ENCODE results near the gene HS3ST6. TPM values are rescaled to one million over a fixed set of nuclear protein-coding genes. Genes with fewer than 3 reads are reported as not detected.
A peak's percentile ranks its signal among the peaks of the same experiment; 100 is the strongest.

HS3ST6 gene
- total and polyA plus RNA-seq, 2 of the 13 experiments (the other 11 are each of a cell fraction or from before 2014, with no cell fraction given), result not detected

DNA sequence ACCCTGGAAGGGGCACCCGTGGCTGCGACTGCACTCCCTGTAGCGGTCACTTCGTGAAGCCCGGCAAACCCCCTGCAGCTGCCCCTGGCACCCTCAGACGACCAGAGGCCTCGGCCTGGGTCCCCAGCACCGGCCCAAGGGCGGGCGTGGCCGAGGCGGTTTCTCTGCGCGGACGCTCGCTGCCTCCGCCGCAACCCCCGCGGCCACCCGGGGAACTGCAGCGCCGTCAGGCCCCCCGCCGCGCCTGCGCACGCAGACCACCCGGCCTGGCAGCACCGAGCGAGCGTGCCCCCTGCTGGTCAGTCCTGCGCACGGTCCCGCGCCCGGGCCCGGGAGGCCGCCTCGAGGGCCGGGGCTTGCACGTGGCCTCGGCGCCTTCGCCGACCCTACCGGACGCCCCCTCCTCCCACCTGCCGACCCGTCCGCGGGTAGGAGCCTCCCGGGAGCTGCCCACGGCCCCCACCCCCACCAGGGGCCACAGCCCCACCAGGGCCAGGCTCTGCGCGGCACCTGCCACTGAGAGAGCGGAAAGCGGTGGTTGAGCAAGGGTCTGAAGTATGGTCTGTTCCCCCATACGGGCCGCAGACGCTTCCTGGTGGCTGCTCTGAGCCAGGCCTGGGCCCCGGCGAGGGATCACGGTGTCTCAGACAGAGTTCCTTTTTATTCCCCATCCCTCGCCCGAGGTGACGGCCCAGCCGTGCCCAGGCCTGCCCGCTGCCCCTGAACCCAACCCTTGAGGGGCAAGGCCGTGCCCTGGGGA, 11.5 kb upstream of the HS3ST6 start (continued):
- TF ChIP-seq SCMH1 (CRISPR knock-in tag; IDR thresholded peaks at IDR 0.05; ENCODE audit: borderline replicate concordance) (no peak), GLI4 (CRISPR knock-in tag; IDR thresholded peaks at IDR 0.05; ENCODE audit: borderline replicate concordance) (peak; percentile 54; the same call in 1 of the 2 replicates), GTF2F1 (IDR thresholded peaks at IDR 0.05; ENCODE audit: low read length) (no peak), NFE2L1 (CRISPR knock-in tag; IDR thresholded peaks at IDR 0.05; ENCODE audit: borderline replicate concordance) (no peak), ZNF720 (CRISPR knock-in tag; IDR thresholded peaks at IDR 0.05) (no peak), ZNF484 (CRISPR knock-in tag; IDR thresholded peaks at IDR 0.05; ENCODE audit: borderline replicate concordance, low read depth) (no peak), ATRX (CRISPR knock-in tag; IDR thresholded peaks at IDR 0.05; ENCODE audit: borderline replicate concordance) (no peak), NFATC3 (CRISPR knock-in tag; IDR thresholded peaks at IDR 0.05) (no peak), ZNF331 (CRISPR knock-in tag; IDR thresholded peaks at IDR 0.05) (0 out of 2 replicates have a peak, but pooled peaks have one; percentile 59), ZNF138 (CRISPR knock-in tag; IDR thresholded peaks at IDR 0.05; ENCODE audit: low read depth) (0 out of 2 replicates have a peak, but pooled peaks have one; percentile 89), NCOA5 (CRISPR knock-in tag; IDR thresholded peaks at IDR 0.05) (no peak), HDAC6 (IDR thresholded peaks at IDR 0.05; ENCODE audit: low read depth, low read length) (no peak), ZBTB40 (IDR thresholded peaks at IDR 0.05) (no peak), ZBTB40 (CRISPR knock-in tag; IDR thresholded peaks at IDR 0.05) (0 out of 2 replicates have a peak, but pooled peaks have one; percentile 6), NRL (CRISPR knock-in tag; IDR thresholded peaks at IDR 0.05; ENCODE audit: borderline replicate concordance) (no peak)
- TF ChIP-seq, protein P1, sequence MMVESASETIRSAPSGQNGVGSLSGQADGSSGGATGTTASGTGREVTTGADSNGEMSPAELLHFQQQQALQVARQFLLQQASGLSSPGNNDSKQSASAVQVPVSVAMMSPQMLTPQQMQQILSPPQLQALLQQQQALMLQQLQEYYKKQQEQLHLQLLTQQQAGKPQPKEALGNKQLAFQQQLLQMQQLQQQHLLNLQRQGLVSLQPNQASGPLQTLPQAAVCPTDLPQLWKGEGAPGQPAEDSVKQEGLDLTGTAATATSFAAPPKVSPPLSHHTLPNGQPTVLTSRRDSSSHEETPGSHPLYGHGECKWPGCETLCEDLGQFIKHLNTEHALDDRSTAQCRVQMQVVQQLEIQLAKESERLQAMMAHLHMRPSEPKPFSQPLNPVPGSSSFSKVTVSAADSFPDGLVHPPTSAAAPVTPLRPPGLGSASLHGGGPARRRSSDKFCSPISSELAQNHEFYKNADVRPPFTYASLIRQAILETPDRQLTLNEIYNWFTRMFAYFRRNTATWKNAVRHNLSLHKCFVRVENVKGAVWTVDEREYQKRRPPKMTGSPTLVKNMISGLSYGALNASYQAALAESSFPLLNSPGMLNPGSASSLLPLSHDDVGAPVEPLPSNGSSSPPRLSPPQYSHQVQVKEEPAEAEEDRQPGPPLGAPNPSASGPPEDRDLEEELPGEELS (CRISPR knock-in tag; IDR thresholded peaks at IDR 0.05), result no peak
- TF ChIP-seq, protein P2, sequence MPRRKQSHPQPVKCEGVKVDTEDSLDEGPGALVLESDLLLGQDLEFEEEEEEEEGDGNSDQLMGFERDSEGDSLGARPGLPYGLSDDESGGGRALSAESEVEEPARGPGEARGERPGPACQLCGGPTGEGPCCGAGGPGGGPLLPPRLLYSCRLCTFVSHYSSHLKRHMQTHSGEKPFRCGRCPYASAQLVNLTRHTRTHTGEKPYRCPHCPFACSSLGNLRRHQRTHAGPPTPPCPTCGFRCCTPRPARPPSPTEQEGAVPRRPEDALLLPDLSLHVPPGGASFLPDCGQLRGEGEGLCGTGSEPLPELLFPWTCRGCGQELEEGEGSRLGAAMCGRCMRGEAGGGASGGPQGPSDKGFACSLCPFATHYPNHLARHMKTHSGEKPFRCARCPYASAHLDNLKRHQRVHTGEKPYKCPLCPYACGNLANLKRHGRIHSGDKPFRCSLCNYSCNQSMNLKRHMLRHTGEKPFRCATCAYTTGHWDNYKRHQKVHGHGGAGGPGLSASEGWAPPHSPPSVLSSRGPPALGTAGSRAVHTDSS (CRISPR knock-in tag; conservative IDR thresholded peaks at IDR 0.05), result no peak; the same call in 1 of the 2 replicates
